VCaP (cell line): ENCODE measurements around the gene C3AR1.
"Not testable (repeated sequence)": the region's sequence is repeated elsewhere in the genome, so short reads cannot be mapped to it uniquely, and the experiment has no call there.

Experiments used
- H3K27ac ChIP-seq: fragments of 450-650 bp; 2 replicates; pipeline ENCODE4 v1.5.1; 2017
- TF ChIP-seq, protein P1 (sequence below): fragments of 450-650 bp; conservative IDR thresholded peaks from 2 replicates; pipeline ENCODE4 v1.5.1; 2017; ENCODE audit warnings: mild to moderate bottlenecking, moderate library complexity

Gene C3AR1

DNA sequence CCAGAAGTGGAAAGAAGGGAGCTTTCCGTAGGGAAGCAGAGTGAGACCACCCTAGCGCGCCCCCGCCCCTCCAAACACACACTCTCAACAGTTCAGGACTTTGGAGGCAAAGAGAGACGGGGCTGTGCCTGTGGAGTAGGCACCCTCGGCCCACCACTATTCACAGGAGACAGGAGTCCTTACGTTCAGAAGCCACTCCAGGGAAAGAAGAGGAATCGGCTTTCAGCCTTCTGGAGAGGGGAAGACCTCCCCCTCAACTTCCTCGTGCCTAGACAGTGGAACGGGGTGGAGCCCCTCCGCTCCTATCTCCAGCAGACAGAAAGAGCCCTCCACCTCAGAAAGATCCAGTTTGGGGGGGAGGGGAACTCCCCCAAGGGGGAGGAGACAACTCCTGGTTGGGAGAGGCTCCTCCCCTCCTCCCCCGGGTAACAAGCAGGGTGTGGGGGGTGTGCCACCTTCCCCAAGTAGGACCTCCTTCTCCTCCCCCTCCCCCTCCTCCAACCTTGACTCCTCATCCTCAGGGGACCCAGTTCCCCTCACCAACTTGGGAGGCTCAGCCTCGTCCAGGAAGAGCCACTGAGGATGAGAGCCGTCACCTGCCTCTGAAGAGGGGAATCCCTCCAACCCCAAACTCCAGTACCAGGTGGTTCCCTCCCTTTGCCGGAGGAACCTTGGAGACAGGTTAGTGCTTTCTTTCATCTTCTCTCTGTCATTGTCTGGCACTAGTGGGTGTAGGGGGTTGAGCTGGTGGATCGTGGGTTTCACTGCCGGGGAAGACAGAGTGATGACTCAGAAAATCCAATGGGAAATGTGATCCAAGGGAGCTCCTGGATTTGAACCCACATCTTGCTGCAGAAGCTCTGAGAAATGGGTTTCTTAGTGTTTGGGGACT, 32.8 kb downstream of the C3AR1 start:
- TF ChIP-seq, protein P1, sequence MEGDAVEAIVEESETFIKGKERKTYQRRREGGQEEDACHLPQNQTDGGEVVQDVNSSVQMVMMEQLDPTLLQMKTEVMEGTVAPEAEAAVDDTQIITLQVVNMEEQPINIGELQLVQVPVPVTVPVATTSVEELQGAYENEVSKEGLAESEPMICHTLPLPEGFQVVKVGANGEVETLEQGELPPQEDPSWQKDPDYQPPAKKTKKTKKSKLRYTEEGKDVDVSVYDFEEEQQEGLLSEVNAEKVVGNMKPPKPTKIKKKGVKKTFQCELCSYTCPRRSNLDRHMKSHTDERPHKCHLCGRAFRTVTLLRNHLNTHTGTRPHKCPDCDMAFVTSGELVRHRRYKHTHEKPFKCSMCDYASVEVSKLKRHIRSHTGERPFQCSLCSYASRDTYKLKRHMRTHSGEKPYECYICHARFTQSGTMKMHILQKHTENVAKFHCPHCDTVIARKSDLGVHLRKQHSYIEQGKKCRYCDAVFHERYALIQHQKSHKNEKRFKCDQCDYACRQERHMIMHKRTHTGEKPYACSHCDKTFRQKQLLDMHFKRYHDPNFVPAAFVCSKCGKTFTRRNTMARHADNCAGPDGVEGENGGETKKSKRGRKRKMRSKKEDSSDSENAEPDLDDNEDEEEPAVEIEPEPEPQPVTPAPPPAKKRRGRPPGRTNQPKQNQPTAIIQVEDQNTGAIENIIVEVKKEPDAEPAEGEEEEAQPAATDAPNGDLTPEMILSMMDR, result no peak
- peak overlapping the region; percentile 76; the same call in 1 of the 2 replicates for H3K27ac ChIP-seq

DNA sequence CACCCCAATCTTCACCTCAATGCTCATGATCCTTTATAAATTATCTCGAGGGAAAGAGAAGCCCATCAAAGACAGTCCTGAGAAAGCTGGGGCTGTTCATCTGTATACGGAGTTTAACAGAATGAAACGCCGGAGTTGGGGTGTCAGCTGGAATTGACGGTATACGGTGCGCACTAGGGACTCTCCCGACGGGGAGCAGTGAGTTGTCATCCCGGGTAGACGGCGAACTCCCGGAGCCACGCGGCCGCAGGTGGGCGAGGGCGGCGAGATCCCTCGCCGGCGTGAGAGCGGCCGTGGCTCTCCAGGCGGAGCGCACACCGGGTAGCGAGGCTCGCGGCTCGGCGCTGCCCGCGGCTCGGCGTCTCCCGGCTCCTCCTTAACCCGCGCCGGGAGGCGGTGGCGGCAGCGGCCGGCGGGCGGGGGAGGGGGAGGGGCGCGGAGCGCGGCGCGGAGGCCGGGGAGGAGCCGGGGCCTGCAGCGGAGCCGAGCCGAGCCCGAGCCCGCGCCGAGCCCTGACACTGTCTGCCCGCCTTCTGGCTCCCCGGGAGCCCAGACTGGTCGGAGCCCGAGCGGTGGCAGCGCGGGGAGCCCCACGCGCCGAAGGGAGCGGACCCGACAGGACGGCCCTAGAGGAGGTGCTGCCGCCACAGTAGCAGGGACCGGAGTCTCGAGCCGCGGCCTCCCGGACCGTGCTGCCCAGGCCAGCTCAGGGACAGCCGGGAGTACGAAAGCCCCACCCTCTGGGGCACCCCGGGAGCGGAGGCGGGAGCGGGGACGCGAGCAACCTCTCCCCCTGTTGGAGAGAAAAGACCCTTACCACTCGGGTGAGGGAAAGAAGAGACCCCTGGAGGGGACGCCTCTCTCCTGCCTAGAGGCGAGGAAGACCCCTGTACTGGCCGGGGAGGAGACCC, 33.7 kb downstream of the C3AR1 start, which contains the start of gene FOXJ2:
TSS of gene FOXJ2 (plus strand) at position 475 of the 911 bp plus-strand sequence. CDS start 7,117 bp downstream, outside the sequence.
- H3K27ac ChIP-seq, result peak within 1 kb of the TSS; percentile 76; the same call in 1 of the 2 replicates
- TF ChIP-seq, protein P1, result no peak

DNA sequence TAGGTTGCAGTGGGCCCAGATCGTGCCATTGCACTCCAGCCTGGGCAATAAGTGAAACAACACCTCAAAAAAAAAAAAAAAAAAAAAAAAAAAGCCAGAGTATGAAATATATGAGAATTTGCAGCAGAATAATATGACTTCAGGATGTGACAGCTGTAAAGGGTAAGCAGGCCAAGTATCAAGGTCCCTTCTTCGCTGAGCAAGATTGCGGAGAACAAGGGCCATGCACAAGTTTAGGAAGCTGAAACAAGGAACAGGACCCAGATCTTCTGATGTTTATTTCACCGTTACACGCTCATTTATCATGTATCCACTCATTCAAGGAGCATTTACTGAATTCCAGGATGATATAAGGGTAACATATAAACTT, 34.3 kb downstream of the C3AR1 start:
- TF ChIP-seq, protein P1, result no peak
- peak overlapping the region; percentile 76; the same call in 1 of the 2 replicates for H3K27ac ChIP-seq

DNA sequence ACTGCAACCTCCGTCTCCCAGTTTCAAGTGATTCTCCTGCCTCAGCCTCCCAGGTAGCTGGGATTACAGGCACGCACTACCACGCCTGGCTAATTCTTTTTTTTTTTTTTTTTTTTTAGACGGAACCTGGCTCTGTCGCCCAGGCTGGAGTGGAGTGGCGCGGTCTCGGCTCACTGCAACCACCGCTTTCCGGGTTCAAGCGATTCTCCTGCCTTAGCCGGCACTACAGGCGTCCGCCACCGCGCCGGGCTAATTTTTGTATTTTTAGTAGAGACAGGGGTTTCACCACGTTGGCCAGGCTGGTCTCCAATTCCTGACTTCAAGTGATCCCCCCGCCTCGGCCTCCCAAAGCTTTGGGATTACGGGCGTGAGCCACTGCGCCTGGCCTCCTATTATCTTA, 35.1 kb downstream of the C3AR1 start:
- H3K27ac ChIP-seq, result not testable (repeated sequence)

DNA sequence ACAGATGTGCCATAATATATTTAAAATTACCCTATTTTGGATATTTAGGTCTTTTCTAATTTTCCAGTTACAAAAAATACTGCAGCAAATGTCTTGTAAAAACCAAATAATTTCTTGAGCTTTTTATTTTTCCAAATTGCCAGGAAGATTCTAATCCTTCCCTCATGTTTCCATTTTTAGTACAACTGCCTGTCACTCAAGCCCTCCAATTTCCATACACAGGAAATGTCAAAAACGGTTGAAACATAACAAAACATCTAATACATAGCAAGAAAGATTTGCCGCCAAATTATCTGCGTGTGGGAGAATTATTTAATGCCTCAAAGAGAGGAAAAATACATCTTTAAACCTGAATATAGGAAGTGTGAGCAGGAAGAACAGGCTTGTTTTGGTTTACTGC, 36.0 kb downstream of the C3AR1 start:
- TF ChIP-seq, protein P1, result no peak
- no peak overlapping the region for H3K27ac ChIP-seq

DNA sequence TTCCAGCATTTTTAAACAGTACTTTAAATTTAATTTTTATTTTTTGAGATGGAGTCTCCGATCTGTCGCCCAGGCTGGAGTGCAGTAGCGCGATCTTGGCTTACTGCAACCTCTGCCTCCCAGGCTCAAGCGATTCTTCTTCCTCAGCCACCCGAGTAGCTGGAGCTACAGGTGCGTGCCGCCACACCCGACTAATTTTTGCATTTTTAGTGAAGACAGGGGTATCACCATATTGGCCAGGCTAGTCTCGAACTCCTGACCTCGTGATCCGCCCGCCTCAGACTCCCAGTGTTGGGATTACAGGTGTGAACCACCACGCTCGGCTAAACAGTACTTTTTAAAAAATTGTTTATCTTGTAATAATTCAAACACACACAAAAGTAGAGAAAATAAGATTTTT, 37.9 kb downstream of the C3AR1 start:
- TF ChIP-seq, protein P1, result no peak
- no peak overlapping the region for H3K27ac ChIP-seq

DNA sequence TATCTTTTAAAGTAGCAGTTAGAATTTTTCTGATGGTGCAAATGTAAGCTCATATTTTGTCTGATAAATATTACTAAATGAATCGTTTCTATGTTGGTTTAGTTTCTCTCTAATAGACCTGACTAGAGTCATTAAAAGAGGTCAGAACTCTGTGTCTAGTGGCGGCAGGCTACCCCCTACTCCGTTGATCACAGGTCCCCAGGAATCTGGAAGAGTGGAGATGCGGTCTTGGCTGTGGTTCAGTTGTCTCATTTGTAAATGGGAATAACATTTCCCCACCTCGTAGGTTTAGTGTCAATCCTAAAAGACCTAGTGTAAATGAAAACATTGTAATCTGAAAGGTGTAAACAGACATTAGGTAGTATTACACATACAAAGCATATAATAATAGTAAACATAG, 38.3 kb downstream of the C3AR1 start:
- TF ChIP-seq, protein P1, result no peak
- peak overlapping the region; percentile 92 for H3K27ac ChIP-seq
